Keratinocyte (primary cell): ENCODE data around the gene SSH2. TPM values are rescaled to one million over a fixed set of nuclear protein-coding genes. Genes with fewer than 3 reads are reported as not detected.

ENCODE experiments used
- DNase-seq: peaks from one replicate; pipeline ENCODE4 v3.0.0-alpha.2; 2011; ENCODE audit warnings: low read depth, missing footprints, low spot score
- FAIRE-seq: peaks from 2 replicates; lab custom pipeline; 2011; peaks lifted over from hg19 to GRCh38; lab: Jason Lieb, UNC
- H2AFZ ChIP-seq: 2 replicates; pipeline ENCODE4 v1.6.0; 2012; ENCODE audit warnings: low read length, control low read depth, inconsistent platforms; ENCODE audit not compliant: control insufficient read depth
- H3K27ac ChIP-seq: 2 replicates; pipeline ENCODE4 v1.5.1; 2011; ENCODE audit warnings: low read length; ENCODE audit not compliant: control insufficient read depth, insufficient read depth
- H3K27me3 ChIP-seq: 3 replicates; pipeline ENCODE4 v1.6.0; 2011; ENCODE audit warnings: low read length; ENCODE audit not compliant: control insufficient read depth, insufficient read depth; ENCODE audit errors: extremely low read depth
- H3K36me3 ChIP-seq, 2 experiments: 2 replicates in 1 of 2; 3 replicates in 1 of 2; pipeline ENCODE4 v1.5.1; 2011; ENCODE audit warnings: low read length in 2 of 2, mild to moderate bottlenecking in 1 of 2; ENCODE audit not compliant: control insufficient read depth in 2 of 2, insufficient read depth in 2 of 2; ENCODE audit errors: extremely low read depth in 1 of 2
- H3K4me1 ChIP-seq: 3 replicates; pipeline ENCODE4 v1.5.1; 2011; ENCODE audit warnings: low read length; ENCODE audit not compliant: control insufficient read depth, insufficient read depth; ENCODE audit errors: extremely low read depth
- H3K4me2 ChIP-seq: 3 replicates; pipeline ENCODE4 v1.6.0; 2011; ENCODE audit warnings: low read depth, low read length; ENCODE audit not compliant: control insufficient read depth, insufficient read depth; ENCODE audit errors: extremely low read depth
- H3K4me3 ChIP-seq, 3 experiments: fragments of 200-600 bp in 1 of 3; sonication (generic) in 1 of 3; 2 replicates in 2 of 3; 3 replicates in 1 of 3; pipeline ENCODE4 v1.5.1; 2011 to 2016; ENCODE audit warnings: low read length in 3 of 3, mild to moderate bottlenecking in 3 of 3, control low read depth in 2 of 3, inconsistent platforms in 1 of 3, low read depth in 1 of 3, mixed read lengths in 1 of 3, mixed run types in 1 of 3, moderate library complexity in 1 of 3; ENCODE audit not compliant: control insufficient read depth in 2 of 3, insufficient read depth in 2 of 3; ENCODE audit errors: extremely low read depth in 1 of 3
- H3K79me2 ChIP-seq: 2 replicates; pipeline ENCODE4 v1.6.0; 2012; ENCODE audit warnings: low read length; ENCODE audit not compliant: control insufficient read depth, insufficient read depth
- H3K9ac ChIP-seq: 3 replicates; pipeline ENCODE4 v1.6.0; 2011; ENCODE audit warnings: low read length; ENCODE audit not compliant: control insufficient read depth, insufficient read depth; ENCODE audit errors: extremely low read depth
- H3K9me1 ChIP-seq: 3 replicates; pipeline ENCODE4 v1.6.0; 2011; ENCODE audit warnings: low read length; ENCODE audit not compliant: control insufficient read depth, insufficient read depth; ENCODE audit errors: extremely low read depth
- H3K9me3 ChIP-seq: 2 replicates; pipeline ENCODE4 v1.5.1; 2012; ENCODE audit warnings: low read depth, low read length; ENCODE audit not compliant: control insufficient read depth
- H4K20me1 ChIP-seq: 3 replicates; pipeline ENCODE4 v1.6.0; 2011; ENCODE audit warnings: low read length; ENCODE audit not compliant: control insufficient read depth, insufficient read depth; ENCODE audit errors: extremely low read depth
- EZH2 ChIP-seq: IDR thresholded peaks from one replicate; pipeline ENCODE4 v1.6.1; 2012; ENCODE audit warnings: inconsistent platforms, mild to moderate bottlenecking, low read length, moderate library complexity
- dilution Hi-C: fragments of 300-500 bp; cut with MboI; formaldehyde crosslinking; loops from one replicate; pipeline ENCODE4 v1.7.0; 2020; ENCODE audit warnings: low sequenced_read_pairs; ENCODE audit not compliant: extremely low pct_ligation_motif_present
- polyA plus RNA-seq, 5 experiments: library from polyadenylated mRNA; depleted of rRNA in 3 of 5; stranded (reverse) in 3 of 5; stranded (forward) in 1 of 5; unstranded in 1 of 5; fragments of >200 nt; gene quantifications; 1 replicate in 1 of 5; 2 replicates in 3 of 5; 3 replicates in 1 of 5; pipeline versions ENCODE4 v1.2.1 to v1.2.3, GENCODE V29; 2011 to 2012; ENCODE audit warnings: missing spikeins in 2 of 5, low read depth in 1 of 5, low replicate concordance in 1 of 5
- TF ChIP-seq, protein P1 (sequence below), 3 experiments: IDR thresholded peaks in 1 of 3; conservative IDR thresholded peaks in 1 of 3; optimal IDR thresholded peaks in 1 of 3; 2 replicates in 2 of 3; 3 replicates in 1 of 3; pipeline versions ENCODE3 to v1.5.1; 2011; ENCODE audit warnings: low read length in 3 of 3, mild to moderate bottlenecking in 3 of 3, moderate library complexity in 2 of 3, control low read depth in 1 of 3, inconsistent platforms in 1 of 3; ENCODE audit not compliant: insufficient read depth in 2 of 3; ENCODE audit errors: extremely low read depth in 1 of 3

The SSH2 gene
- polyA plus RNA-seq, 1 donor (not counting 4 experiments of a cell fraction or from before 2014, with no cell fraction given): 13.9 TPM

DNA sequence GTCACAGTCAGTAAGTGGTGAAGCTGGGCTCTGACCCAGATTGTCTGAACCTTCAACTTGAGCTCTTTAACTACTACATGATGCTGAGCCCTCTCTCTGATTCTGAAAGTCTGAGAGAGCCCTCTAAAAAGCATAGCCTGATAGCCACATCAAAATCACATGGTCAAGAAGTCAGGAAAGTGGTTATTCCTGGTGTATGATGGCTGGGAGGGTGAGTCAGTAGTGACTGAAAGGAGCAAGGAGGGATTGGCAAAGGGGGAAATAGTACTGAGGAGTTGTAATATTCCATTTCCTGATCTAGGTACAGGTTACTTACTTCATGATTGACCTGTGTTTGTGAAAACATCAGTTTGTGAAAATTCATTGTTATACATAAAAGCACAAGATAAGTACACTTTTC, 89.1 kb downstream of the SSH2 start:
- no peak for FAIRE-seq
- H3K4me3 ChIP-seq: no peak overlapping the region
- dilution Hi-C loops: no loop called here
- H3K9ac ChIP-seq: no peak overlapping the region
- no peak for DNase-seq
- peaks cover 13% of the 10 kb centered on the region for H3K79me2 ChIP-seq
- H2AFZ ChIP-seq: no peak overlapping the region
- no peaks in the 10 kb centered on the region for H3K27me3 ChIP-seq
- H4K20me1 ChIP-seq: no peaks in the 10 kb centered on the region
- peaks cover 8% of the 10 kb centered on the region for H3K4me1 ChIP-seq
- H3K9me1 ChIP-seq: no peaks in the 10 kb centered on the region
- H3K4me2 ChIP-seq: no peak overlapping the region
- no peaks in the 10 kb centered on the region for H3K36me3 ChIP-seq
- H3K9me3 ChIP-seq: no peaks in the 10 kb centered on the region
- H3K27ac ChIP-seq: no peak overlapping the region
- TF ChIP-seq EZH2: no peak
- TF ChIP-seq, protein P1, sequence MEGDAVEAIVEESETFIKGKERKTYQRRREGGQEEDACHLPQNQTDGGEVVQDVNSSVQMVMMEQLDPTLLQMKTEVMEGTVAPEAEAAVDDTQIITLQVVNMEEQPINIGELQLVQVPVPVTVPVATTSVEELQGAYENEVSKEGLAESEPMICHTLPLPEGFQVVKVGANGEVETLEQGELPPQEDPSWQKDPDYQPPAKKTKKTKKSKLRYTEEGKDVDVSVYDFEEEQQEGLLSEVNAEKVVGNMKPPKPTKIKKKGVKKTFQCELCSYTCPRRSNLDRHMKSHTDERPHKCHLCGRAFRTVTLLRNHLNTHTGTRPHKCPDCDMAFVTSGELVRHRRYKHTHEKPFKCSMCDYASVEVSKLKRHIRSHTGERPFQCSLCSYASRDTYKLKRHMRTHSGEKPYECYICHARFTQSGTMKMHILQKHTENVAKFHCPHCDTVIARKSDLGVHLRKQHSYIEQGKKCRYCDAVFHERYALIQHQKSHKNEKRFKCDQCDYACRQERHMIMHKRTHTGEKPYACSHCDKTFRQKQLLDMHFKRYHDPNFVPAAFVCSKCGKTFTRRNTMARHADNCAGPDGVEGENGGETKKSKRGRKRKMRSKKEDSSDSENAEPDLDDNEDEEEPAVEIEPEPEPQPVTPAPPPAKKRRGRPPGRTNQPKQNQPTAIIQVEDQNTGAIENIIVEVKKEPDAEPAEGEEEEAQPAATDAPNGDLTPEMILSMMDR (optimal IDR thresholded peaks at IDR 0.05 in 1 of 3, IDR thresholded peaks at IDR 0.05 in 1 of 3, conservative IDR thresholded peaks at IDR 0.05 in 1 of 3; ENCODE audit: extremely low read depth in 1 of 3, insufficient read depth in 2 of 3, low read length in 3 of 3): no peak

DNA sequence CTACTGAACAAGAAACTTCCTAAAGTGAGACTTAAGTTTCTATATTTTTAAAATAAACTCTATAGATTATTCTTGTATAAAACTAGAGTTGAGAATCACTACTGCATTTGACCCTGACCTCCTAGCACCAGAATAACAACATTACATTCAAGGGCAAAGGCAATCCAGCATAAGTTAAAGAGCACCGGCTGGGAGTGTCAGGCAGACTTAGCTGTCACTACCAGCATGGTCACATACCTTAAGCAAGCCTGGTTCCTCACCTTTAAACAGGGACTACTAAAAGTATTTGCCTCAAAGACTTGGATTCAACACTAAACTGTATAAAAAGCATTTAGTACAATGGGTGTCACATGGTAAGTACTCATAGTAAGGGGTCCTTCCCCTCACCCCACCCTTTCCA, 90.4 kb downstream of the SSH2 start:
- DNase-seq: no peak

More for the DNA sequence above, 90.4 kb downstream of the SSH2 start:
- no peak for FAIRE-seq
- H3K4me1 ChIP-seq: peaks cover 8% of the 10 kb centered on the region
- H3K9me1 ChIP-seq: no peaks in the 10 kb centered on the region
- no peaks in the 10 kb centered on the region for H3K27me3 ChIP-seq
- no peak overlapping the region for H2AFZ ChIP-seq
- no peaks in the 10 kb centered on the region for H4K20me1 ChIP-seq
- TF ChIP-seq, protein P1 (optimal IDR thresholded peaks at IDR 0.05 in 1 of 3, IDR thresholded peaks at IDR 0.05 in 1 of 3, conservative IDR thresholded peaks at IDR 0.05 in 1 of 3; ENCODE audit: extremely low read depth in 1 of 3, insufficient read depth in 2 of 3, low read length in 3 of 3): no peak
- TF ChIP-seq EZH2: no peak
- H3K4me3 ChIP-seq: no peak overlapping the region
- no peaks in the 10 kb centered on the region for H3K36me3 ChIP-seq
- dilution Hi-C loops: no loop called here
- H3K27ac ChIP-seq: no peak overlapping the region
- peaks cover 13% of the 10 kb centered on the region for H3K79me2 ChIP-seq
- H3K9me3 ChIP-seq: no peaks in the 10 kb centered on the region
- H3K9ac ChIP-seq: no peak overlapping the region
- H3K4me2 ChIP-seq: no peak overlapping the region
